Activated CD8-positive, alpha-beta memory T cell treated with anti-CD3 and anti-CD28 coated beads for 48 hours (primary cell): Measurements from ENCODE around the gene GPX4.

ENCODE experiments used
- DNase-seq, 3 experiments: peaks; one replicate each; pipeline ENCODE4 v3.0.0-alpha.2; 2020; ENCODE audit warnings: low read depth in 2 of 3, low spot score in 2 of 3

Gene GPX4

DNA sequence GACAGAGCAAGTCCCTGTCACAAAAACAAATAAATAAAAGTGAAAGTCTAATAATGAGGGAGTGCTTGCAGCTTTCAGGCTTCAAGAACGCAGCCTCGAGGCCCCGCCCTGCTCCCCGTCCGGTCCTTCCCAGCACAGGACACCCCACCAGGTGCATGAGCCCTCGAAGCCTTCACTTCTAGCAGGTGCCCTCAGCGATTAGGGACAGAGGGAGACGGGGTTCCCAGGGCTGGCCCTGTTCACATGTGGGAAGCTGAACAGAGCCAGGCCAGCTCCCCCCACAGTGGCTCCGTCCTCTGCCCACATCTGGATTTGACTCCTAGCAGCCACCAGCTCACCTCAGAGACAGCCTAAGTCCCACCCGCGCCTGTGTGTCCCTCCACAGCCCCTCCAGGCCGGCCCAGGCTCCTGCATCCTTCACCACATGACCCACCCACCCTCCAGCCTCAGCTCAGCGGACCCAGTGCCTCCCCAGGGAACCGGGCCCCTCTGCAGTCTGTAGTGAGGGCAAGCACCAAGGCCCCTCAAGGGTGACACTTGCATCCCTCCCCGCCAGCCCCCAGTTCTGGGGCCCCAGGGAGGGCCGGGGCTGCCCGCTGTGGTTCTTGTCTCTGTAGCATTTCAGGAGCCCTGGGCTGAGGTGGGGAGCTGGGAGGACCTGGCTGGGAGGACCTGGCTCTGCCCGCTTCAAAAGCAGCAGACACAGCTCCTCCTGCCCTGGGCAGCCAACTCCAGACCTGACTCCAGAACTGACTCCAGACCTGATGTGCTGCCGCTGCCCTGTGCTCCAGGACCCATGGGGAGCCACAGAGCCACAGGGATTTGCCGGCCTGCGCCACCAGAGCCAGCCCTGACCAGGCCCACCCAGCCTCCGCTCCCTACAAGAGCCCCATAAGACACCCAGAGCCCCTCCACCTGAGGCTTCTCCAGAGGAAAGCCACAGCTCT lies 27.2 kb downstream of the GPX4 start:
- no peak for DNase-seq

DNA sequence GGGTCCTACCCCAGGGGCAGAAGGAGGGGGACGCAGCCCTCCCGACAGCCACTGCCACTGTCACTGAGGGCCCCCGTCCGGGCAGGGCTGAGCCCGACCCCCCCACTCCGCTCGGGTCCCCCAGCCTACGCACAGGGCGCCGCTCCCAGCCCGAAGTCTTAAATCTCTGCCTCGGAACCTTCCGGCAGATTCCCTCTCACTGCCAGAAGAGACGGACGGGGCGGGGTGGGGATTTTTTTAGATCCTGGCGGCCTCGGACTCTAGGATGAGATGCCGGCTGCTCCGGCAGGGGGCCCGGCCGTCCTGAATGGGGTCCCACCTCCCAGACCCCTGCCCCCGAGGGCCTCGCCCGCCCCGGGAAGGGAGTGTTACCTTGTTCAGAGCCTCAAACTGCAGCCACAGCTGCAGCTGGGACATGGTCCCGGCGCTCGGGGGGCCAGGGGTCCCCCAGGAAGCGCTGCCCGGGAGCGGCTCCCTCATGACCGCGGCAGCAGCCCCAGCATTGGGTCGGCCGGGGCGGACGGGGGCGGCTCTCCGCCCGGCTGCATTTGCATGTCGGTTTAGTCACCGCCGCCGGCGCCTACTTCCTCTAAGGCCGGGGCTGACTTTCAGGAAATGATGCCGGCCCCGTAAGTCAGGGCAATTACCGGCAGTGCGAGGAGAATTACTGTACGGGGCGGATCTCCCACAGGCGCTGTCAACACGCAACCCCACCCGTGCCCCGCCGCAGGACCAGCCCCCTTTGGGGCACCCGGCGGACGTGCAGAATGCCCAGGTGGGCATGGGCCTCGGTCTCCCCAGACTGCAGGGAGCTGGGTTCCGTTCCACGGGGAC lies 28.1 kb downstream of the GPX4 start:
- peak; percentile 64 to 77 (median 72) for DNase-seq

DNA sequence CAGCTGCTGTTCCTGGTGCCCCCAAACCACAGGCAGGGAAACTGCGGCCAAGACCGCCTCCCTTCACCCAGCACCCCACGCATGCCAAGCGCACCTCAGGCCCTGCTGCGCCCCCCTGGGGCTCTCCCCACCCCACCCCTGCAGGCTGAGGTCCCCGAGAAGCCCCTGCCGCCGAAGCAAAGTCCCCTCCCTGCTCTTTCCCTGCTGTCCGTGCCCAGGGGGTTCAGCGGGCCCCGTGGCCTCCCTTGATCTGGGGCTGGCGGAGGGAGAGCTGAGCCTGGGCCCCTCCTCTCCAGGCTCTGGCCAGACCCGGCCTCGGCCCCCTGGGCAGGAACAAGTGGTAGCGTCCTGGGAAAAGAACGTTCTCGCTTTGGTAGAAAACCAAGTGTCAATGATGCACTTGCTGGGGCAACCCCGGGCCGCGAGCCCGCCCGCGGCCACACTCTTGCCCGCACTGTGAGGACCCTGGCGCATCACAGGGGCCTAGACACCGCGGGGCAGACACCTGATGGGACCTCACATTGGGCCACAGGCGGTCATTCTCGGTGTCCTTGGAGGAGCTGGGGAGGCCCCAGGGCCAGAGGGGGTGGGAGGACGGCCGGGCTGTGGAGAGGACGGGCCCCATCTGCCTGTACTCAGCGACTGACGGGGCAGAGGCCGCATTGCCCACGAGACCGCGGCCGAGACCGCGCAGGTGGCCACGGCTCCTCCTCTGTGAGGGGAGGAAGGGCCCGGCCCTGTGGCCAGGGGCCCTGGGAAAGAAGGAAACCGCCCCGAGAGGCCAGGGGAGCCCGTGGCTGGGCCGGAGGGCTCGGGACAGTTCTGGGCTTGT lies 29.0 kb downstream of the GPX4 start:
- DNase-seq: peak in 2 of 3 experiments; percentile 28 to 52

DNA sequence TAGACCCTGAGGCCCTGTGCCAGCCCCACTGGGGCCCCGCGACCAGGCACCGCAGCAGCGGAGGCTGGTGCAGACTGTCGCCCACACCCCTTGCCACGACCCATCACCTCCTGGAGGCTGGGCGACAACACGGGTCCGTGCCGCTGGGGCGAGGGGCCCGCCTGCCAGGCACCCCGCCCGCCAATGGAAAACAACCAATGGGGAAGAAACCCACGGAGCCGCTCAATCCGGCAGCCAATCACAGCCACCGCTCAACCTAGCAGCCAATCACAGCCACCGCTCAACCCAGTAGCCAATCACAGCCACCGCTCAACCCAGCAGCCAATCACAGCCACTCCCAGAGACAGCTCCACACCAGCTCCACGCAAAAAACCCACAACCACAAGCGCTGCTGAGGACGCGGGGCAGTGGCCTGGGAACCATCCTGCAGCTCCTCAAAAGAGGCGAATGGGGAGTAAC lies 29.7 kb downstream of the GPX4 start:
- DNase-seq: peak; percentile 58 to 66 (median 66)

DNA sequence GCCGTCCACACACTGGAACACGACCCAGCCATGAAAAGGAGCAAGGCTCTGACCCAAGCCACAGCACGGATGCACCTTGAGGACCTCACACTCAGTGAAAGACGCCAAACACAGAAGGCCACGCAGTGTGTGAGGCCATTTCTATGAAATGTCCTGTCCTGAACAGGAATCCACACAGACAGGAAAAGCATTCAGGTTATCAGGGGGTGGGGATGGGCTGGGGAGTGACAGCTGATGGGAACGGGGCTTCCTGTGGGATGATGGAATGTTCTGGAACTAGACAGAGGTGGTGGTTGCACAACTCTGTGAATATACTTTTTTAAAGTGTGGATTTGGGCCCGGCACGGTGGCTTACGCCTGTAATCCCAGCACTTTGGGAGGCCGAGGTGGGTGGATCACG lies 30.6 kb downstream of the GPX4 start:
- DNase-seq: no peak

DNA sequence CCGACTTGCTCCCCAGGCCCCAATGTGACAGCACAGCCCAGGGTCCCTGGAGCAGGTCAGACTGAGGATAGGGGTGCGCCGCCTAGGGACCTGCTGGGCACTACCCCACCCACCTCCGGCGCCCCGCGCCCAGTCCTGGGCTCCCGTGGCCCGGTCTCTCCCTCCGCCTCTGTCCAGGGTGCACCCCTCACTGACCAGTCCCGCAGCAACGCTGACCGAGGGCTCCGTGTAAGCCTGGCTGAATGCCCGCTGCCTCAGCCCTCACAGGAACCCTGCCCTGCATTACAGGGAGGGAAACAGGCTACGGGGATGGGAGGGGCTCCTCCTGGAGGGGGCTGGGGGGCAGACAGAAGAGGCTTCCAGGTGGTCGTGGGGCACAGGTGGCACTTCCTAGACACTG lies 31.7 kb downstream of the GPX4 start:
- DNase-seq: no peak

DNA sequence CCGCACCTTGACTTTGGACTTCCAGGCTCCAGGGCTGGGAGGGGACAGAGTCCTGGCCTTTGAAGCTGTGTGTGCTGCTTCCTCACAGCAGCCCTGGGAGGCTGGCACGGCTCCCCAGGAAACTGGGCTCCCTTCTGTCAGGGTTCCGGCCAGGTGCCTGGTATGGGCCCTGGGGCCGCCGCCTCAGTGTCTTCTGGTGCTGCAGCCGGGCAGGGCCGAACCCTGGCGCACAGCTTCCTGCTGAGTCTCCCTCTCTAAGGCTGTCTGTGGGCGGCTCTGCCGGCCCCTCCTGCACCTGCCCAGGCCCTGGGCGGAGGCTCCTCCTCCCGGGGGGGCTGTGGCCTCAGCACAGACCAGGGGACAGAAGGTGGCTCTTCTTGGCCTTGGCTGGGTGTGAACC lies 32.4 kb downstream of the GPX4 start:
- no peak for DNase-seq

DNA sequence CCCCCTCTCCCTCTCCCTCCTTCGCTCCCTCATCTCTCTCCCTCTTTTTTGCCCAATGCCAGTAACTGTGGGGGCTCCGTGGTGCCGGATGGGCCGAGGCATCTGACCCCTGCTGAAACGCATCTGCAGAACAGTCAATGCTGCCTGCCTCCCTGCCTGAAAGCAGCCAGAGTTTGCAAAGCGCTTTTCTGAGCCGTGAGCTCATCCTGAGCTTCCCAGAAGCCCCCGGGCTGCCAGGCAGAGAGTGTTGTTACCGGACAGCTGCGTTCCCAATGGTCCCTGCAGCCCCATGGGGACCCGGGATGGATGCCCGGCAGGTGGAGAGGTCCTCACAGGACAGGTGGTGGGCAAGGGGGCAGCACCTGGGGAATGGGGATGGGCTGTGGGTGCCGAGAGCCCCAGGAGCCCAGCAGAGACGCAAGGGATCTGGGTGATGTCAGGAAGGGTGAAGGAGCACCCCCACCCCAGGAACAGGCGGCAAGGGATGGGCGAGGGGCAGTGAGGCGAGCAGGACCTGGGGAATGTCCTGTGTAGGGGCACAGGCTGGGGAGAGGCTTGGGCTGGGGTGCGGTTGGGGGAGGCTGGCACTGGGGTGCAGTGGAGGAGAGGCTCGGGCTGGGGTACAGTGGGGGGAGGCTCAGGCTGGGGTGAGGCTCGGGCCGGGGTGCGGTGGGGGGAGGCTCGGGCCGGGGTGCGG lies 33.0 kb downstream of the GPX4 start:
- no peak for DNase-seq

DNA sequence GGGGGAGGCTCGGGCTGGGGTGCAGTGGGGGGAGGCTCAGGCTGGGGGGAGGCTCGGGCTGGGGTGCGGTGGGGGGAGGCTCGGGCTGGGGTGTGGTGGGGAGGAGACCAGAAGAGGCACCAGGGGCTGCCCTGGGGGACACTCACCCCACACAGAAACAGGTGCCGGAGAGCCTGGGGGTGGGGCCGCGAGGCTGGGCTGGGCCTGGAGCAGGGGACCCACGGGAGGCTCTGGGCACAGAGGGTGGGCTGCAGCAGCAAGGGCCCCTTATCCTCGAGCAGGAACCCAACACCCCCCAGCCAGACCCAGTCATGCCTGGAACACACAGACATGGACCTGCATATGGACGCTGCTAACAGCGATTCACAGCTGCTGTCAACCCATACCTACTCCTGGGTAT lies 34.3 kb downstream of the GPX4 start:
- DNase-seq: no peak

DNA sequence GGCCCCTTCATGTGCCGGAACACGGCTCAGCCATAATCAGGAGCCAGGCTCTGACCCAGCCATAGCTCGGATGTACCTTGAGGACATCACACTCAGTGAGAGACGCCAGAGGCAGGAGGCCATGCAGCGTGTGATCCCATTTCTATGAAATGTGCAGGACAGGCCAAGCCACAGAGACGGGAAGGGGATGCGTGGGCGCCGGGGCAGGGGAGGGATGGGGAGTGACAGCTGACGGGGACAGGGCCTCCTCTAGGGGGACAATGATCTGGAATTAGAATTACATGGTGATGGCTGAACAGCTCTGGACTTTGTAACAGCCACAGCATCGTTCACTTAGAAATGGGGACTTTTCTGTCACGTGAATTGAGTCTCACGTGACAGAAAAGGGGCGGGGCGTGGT lies 35.3 kb downstream of the GPX4 start:
- no peak for DNase-seq

DNA sequence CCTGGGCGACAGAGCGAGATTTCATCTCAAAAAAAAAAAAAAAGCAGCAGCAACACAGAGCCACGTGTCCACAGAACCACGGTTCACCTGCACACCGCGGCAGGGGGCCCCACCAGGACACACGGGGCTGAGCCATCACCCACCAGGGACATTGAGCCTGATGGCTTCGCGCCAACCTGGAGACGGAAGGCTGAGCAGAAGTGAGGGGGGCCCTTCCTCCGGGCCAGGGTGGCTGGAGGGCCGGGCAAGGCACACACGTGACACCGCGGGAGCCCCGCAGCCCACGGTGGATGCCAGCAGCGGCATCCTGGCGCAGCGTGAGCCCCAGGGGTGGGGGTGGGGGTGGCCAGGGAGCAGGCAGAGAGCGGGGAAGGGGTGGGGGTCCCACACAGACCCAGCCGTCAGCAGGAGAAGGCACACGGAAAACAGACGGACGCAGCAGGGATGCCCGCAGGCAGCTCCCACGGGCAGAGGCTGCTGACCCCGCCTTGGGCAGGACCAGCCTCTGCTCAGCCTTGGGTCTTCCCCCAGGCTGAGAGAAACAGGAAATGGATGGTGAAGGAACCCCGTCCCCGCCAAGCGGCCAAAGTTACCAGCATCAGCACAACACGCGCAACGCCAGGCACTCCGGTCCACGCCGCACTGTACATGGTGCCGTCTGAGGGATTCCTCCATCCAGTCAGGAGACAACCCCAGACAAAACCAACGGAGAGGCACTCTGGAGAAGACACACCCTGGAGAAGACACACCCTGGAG lies 36.7 kb downstream of the GPX4 start:
- DNase-seq: no peak

DNA sequence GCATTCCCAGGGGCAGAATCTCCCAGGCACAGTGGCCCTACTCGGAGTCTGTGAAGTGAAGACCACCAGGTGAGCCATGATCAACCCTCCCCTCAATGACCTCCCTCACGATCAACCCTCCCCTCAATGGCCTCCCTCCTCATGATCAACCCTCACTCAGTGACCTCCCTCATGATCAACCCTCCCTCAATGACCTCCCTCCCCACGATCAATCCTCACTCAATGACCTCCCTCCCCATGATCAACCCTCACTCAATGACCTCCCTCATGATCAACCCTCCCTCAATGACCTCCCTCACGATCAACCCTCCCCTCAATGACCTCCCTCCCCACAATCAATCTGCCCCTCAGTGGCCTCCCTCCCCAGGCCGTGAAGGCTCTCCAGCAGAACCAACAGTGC lies 38.1 kb downstream of the GPX4 start:
- DNase-seq: no peak

DNA sequence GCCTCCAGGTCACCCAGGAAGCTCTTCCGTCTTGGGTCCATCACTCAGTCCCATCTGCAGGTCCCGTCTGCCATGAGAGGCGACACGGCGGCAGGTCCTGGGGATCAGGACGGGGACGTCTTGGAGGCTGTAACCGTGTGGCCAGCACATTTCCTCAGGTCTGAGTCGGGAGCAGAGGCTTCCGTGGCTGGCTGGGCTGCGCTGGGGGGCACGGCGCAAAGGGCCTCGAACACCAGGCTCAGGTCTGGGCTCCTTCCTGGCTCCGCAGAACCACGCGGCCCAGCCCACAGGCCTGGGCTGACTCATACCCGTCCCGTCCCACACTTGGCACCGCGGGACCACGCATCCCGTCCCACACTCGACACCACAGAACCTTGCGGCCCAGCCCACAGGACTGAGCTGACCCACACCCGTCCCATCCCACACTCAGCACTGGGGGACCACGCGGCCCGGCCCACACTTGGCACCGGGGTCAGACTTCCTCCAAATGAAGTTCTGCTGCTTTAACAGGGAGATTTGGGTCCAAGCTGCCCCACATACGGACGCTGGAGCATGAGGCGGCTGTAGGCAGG lies 40.1 kb downstream of the GPX4 start:
- DNase-seq: no peak

DNA sequence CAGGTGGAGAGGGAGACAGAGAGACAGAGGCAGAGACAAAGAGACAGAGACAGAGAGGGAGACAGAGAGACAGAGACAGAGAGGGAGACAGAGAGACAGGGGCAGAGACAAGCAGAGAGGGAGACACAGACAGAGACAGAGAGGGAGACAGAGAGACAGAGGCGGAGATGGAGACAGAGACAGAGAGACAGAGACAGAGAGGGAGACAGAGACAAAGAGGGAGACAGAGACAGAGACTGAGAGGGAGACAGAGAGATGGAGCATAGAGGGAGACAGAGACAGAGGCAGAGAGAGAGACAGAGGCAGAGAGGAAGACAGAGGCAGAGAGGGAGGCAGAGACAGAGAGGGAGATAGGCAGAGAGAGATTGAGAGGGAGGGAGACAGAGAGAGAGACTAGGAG lies 40.9 kb downstream of the GPX4 start:
- DNase-seq: no peak

DNA sequence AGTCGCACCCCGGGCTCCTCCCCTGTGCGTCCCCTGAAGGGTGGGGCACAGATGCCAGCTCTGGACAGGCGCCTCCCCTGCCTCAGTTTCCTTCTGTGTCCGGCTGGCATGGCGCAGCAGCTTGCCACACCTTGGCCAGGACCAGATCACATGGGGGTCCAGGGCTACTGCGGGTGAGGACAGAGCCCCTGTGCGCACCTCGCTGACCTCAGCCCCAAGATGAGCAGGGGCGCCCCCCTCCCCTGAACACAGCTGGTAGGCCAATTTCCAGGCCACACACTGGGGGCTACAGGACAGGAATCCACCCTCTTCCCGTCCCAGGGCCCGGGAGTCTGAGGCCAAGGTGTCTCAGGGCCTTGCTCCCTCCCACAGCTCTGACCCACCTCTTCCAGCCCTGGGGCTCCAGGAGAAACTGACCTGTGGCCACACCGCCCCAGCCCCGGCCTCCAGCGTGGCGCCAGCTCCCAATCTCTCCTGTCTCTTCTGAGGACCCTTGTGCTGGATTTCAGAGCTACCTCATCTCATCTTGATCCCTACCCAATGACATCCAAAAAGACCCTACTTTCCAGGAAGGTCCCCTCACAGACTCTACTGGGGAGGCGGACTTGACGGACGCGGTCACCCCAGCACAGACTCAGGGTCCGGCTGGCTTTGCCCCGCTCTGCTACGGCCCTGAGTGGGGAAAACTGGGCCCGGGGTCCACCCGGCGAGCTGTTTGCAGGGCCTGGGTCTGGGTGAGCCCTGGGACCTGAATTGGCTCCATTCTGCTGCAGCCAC lies 42.0 kb downstream of the GPX4 start:
- DNase-seq: no peak

DNA sequence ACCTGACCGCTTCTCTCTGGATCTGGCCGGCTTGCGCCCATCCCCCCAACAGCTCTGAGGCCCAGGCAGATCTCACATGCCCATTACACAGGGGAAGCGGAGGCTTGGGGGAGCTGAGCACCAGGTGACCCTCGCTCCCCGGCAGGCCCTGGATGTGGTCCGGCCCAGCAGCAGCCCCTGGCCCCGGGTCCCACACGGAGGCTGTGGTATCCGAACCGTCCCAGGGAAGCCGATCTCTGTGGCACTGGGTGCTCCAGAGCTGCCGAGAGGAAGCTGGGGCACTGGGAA lies 42.6 kb downstream of the GPX4 start:
- DNase-seq: no peak

DNA sequence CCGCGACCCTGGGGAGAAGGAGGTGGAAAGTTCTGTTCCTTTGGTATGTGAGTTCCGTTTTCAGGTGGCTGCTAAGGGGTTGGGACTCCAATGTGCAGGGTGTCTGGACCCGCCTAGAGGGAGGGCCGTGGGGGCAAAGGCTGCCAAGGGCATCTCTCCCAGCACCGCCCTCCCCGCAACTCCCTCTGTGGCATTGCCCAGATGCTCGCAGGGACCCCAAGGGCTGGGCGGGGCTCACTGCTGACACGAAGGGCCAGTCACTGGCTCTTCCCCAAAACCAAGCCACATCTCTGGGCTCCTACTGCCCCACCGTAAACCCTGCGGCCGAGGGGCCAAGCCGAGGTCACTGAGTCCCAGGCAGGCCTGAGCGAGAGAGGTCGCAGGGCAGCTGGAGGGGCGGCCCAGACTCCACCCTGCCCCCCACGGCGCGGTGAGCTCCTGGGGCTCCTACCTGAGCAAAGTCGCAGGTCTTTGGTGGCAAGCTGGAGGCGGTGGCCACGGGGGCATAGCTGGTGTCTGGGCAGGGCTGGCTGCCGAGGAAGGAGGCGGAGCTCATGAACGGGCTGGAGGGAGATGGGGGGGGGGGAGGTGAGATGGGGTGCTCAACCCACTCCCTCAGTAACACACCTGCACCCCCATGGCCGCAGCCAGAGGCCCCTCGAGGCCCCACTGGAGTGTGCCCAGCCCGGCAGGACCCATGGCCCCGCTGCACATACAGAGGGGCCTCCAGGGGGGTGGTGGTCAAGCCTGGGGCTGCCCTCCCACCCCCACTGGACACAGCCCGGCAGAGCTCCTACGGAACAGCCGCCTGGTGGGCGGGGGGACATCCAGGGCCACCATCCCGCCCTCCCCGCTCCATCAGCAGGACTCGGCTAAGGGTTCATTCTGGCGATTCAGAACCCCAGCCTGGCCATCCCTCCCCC lies 43.3 kb downstream of the GPX4 start:
- no peak for DNase-seq
